ENCODE measurements around the gene FGD4.

GRCh38 chr12:32544893-32545292, 145.5 kb downstream of the FGD4 start:
- TF ChIP-seq CTCF (IDR thresholded peaks at IDR 0.05) (no peak), POLR2AphosphoS5 (IDR thresholded peaks at IDR 0.05) (no peak)

Measured in prostate gland (tissue), 2 donors.